DND-41 (cell line): ENCODE data around the gene MAP3K6.

ENCODE experiments used
- ATAC-seq: fragments of 200-7000 bp; cut with Tn5 transposase; 3 replicates; pipeline ENCODE4 v1.9.1; 2021; ENCODE audit warnings: low read depth; ENCODE audit not compliant: insufficient read depth
- DNase-seq: peaks from one replicate; pipeline ENCODE4 v3.0.0-alpha.2; 2020
- H2AFZ ChIP-seq: 2 replicates; pipeline ENCODE4 v1.6.0; 2012; ENCODE audit warnings: low read depth, low read length
- H3K27ac ChIP-seq: 2 replicates; pipeline ENCODE4 v1.5.1; 2012; ENCODE audit warnings: low read length, inconsistent platforms
- H3K27me3 ChIP-seq: fragments of 200-600 bp; sonication (generic); 2 replicates; pipeline ENCODE4 v1.6.0; 2012; ENCODE audit warnings: low read length, mild to moderate bottlenecking, inconsistent platforms; ENCODE audit not compliant: insufficient read depth, poor library complexity
- H3K36me3 ChIP-seq: 2 replicates; pipeline ENCODE4 v1.5.1; 2012; ENCODE audit warnings: low read length, inconsistent platforms; ENCODE audit not compliant: insufficient read depth
- H3K4me1 ChIP-seq: 2 replicates; pipeline ENCODE4 v1.5.1; 2012; ENCODE audit warnings: mild to moderate bottlenecking, low read length; ENCODE audit not compliant: insufficient read depth
- H3K4me2 ChIP-seq: 2 replicates; pipeline ENCODE4 v1.6.0; 2012; ENCODE audit warnings: mild to moderate bottlenecking, moderate library complexity, low read length, inconsistent platforms; ENCODE audit not compliant: insufficient read depth
- H3K4me3 ChIP-seq, 2 experiments: fragments of 200-600 bp in 1 of 2; shearing (Covaris generic) in 1 of 2; 2 replicates each; pipeline ENCODE4 v1.5.1; 2012 to 2016; ENCODE audit warnings: inconsistent platforms in 2 of 2, low read length in 2 of 2, mild to moderate bottlenecking in 2 of 2, low read depth in 1 of 2, moderate library complexity in 1 of 2
- H3K79me2 ChIP-seq: 2 replicates; pipeline ENCODE4 v1.6.0; 2012; ENCODE audit warnings: low read length, inconsistent platforms; ENCODE audit not compliant: insufficient read depth
- H3K9ac ChIP-seq: 2 replicates; pipeline ENCODE4 v1.6.0; 2012; ENCODE audit warnings: low read depth, mild to moderate bottlenecking, inconsistent platforms, low read length, moderate library complexity
- H3K9me3 ChIP-seq: 2 replicates; pipeline ENCODE4 v1.5.1; 2012; ENCODE audit warnings: low read length, moderate library complexity, mild to moderate bottlenecking, inconsistent platforms; ENCODE audit not compliant: insufficient read depth, severe bottlenecking
- H4K20me1 ChIP-seq: 2 replicates; pipeline ENCODE4 v1.6.0; 2012; ENCODE audit warnings: low read length; ENCODE audit not compliant: insufficient read depth
- CTCF ChIP-seq: IDR thresholded peaks from 2 replicates; pipeline ENCODE4 v1.5.1; 2012; ENCODE audit warnings: borderline replicate concordance, low read length, moderate library complexity, mild to moderate bottlenecking; ENCODE audit not compliant: poor library complexity, severe bottlenecking; ENCODE audit errors: extremely low read depth
- EZH2 ChIP-seq: IDR thresholded peaks from 3 replicates; pipeline ENCODE4 v1.6.1; 2012; ENCODE audit warnings: borderline replicate concordance, low read depth, mild to moderate bottlenecking, moderate library complexity, low read length, inconsistent platforms; ENCODE audit not compliant: severe bottlenecking

The MAP3K6 gene

GRCh38 chr1:27400082-27400962, 33.6 kb upstream of the MAP3K6 start:
- peaks cover 3% of the 10 kb centered on the region; the same call in 1 of the 2 replicates for H3K4me1 ChIP-seq
- H2AFZ ChIP-seq = no peak overlapping the region
- no peaks in the 10 kb centered on the region for H3K27me3 ChIP-seq
- no peaks in the 10 kb centered on the region for H3K9me3 ChIP-seq
- TF ChIP-seq CTCF (no peak), EZH2 (no peak)
- H3K79me2 ChIP-seq = no peaks in the 10 kb centered on the region
- DNase-seq = no peak
- H3K4me3 ChIP-seq = no peak overlapping the region
- no peaks in the 10 kb centered on the region for H4K20me1 ChIP-seq
- no peak overlapping the region for H3K9ac ChIP-seq
- H3K36me3 ChIP-seq = peaks cover 3% of the 10 kb centered on the region; the same call in 1 of the 2 replicates
- H3K27ac ChIP-seq = no peak overlapping the region
- H3K4me2 ChIP-seq = no peak overlapping the region
- ATAC-seq = no peak

GRCh38 chr1:27399251-27400025, 32.7 kb upstream of the MAP3K6 start:
- H3K4me3 ChIP-seq = no peak overlapping the region
- H3K36me3 ChIP-seq = peaks cover 3% of the 10 kb centered on the region; the same call in 1 of the 2 replicates
- ATAC-seq = peak; percentile 18; the same call in 2 of the 3 replicates
- no peaks in the 10 kb centered on the region for H3K9me3 ChIP-seq
- H3K4me2 ChIP-seq = no peak overlapping the region
- no peak overlapping the region for H3K27ac ChIP-seq
- no peak for DNase-seq
- H3K4me1 ChIP-seq = peaks cover 5% of the 10 kb centered on the region; the same call in 1 of the 2 replicates
- H2AFZ ChIP-seq = no peak overlapping the region
- no peaks in the 10 kb centered on the region for H3K79me2 ChIP-seq
- TF ChIP-seq EZH2 (no peak), CTCF (no peak)
- H3K27me3 ChIP-seq = no peaks in the 10 kb centered on the region
- H3K9ac ChIP-seq = no peak overlapping the region
- no peaks in the 10 kb centered on the region for H4K20me1 ChIP-seq

- DNase-seq (no peak), ATAC-seq (no peak)
- Histone ChIP-seq H3K4me3 (no peak overlapping the region), H3K27ac (no peak overlapping the region), H3K27me3 (no peaks in the 10 kb centered on the region), H4K20me1 (no peaks in the 10 kb centered on the region), H3K36me3 (no peaks in the 10 kb centered on the region), H3K9ac (no peak overlapping the region), H2AFZ (no peak overlapping the region), H3K9me3 (no peaks in the 10 kb centered on the region), H3K79me2 (no peaks in the 10 kb centered on the region), H3K4me2 (no peak overlapping the region), H3K4me1 (peaks cover 5% of the 10 kb centered on the region; the same call in 1 of the 2 replicates)
- no peak for TF ChIP-seq CTCF
- no peak for TF ChIP-seq EZH2
These were observed 31.8 kb upstream of the MAP3K6 start for GRCh38 chr1:27398405-27399149.
